ENCODE measurements around the gene KLHDC7A.

DNA sequence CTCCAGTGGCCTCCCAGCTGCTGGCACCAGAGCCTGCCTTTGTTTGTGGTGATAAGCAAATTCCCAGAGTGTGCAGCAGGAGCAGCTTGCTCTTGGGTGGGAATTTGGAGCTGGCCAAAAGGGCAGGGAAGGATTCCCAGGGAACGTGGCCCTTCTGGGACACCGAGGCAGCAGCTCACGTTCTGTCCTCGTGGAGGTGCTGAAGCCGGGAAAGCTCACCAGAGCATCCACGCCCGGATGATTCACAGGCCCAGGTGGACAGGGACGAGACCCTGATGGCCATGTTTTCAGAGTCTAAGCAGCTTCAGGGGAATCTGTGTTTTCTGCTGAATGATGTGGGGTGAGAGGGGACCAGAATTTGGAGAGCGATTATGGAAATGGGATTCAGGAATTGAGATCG is 19.1 kb upstream of the KLHDC7A start:
- TF ChIP-seq POLR2A (IDR thresholded peaks at IDR 0.05; ENCODE audit: low read length) (no peak), GATA1 (IDR thresholded peaks at IDR 0.05; ENCODE audit: low read depth, low read length) (no peak)
